Measurements from ENCODE around the gene ANKRA2. TPM values are rescaled to one million over a fixed set of nuclear protein-coding genes. Genes with fewer than 3 reads are reported as not detected.
"Not testable (repeated sequence)": the region's sequence is repeated elsewhere in the genome, so short reads cannot be mapped to it uniquely, and the experiment has no call there.

ANKRA2 gene
- total and polyA plus RNA-seq, 4 donors, result 34.4 to 52.1 (median 43.6) TPM

DNA sequence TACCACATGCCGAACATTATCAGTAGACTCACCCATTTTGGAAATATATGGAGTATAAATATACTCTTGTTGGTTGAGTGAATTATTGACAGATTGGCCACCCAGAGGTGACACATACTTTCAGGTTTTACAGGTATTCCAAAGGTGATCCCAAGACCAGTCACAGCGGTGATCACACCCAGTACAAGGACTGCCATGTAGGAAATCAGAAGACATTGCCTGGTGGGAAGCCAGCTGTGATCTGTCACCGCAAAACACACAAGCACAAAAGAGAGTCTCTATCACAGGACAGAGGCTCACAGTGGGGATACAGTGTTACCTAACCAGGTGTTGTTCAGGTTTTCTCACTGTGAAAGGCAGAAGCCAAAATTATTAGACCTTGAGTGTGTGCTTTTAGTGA is 51.4 kb downstream of the ANKRA2 start:
- WGBS (ENCODE audit: insufficient coverage), result 90% methylated on average over 2 of the region's 3 CpGs
- no peak for DNase-seq (ENCODE audit: low read depth in 4 of 6, low spot score in 6 of 6)
- no peaks in the 10 kb centered on the region for H3K27me3 ChIP-seq (ENCODE audit: control insufficient read depth, insufficient read depth, low read length)
- no peak overlapping the region for H3K27ac ChIP-seq (ENCODE audit: low read depth, low read length)
- H3K36me3 ChIP-seq (ENCODE audit: control insufficient read depth, insufficient read depth, low read length), result no peaks in the 10 kb centered on the region
- H3K4me3 ChIP-seq (ENCODE audit: low read depth, low read length), result no peak overlapping the region
- H3K4me1 ChIP-seq (ENCODE audit: control insufficient read depth, insufficient read depth, low read length), result no peaks in the 10 kb centered on the region
- no peaks in the 10 kb centered on the region for H3K9me3 ChIP-seq (ENCODE audit: control insufficient read depth, insufficient read depth, low read length)

DNA sequence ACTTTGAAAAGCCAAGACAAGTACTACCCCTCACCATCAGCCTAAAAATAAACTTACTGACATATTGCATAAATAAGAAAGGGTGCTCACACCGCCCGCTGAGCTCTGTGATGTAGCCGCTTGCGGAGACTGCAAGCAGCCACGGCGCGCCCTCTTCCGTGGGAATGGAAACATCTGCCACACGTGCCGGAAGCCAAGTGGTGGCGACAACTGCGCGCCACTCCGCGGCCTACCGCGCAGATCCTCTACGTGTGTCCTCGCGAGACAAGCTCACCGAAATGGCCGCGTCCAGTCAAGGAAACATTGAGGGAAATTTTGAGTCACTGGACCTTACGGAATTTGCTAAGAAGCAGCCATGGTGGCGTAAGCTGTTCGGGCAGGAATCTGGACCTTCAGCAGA is 56.9 kb downstream of the ANKRA2 start:
- WGBS (ENCODE audit: insufficient coverage), result 94% methylated on average over 26 of the region's 26 CpGs
- not testable (repeated sequence) for H3K27ac ChIP-seq (ENCODE audit: low read depth, low read length)

DNA sequence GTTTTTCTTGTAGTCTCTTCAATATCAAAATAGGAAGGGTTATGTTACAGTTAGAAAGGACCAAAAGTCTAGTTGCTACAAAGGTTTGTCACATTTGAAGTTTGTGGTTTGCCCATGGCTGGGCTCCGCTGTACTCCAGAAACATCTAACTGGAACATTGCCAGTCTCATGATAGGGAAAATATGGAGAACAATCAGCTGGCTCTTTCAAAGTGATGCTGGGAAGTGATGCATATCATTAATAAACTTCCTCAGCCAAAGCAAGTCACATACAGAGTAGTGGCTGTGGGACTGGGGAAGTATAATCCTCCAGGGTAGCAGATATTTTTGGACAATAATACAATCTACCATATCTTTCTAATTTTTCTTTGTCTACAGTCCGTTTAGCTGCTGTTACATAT is 58.4 kb downstream of the ANKRA2 start:
- no peak for DNase-seq (ENCODE audit: low read depth in 4 of 6, low spot score in 6 of 6)
- Histone ChIP-seq H3K36me3 (ENCODE audit: control insufficient read depth, insufficient read depth, low read length) (peaks cover 9% of the 10 kb centered on the region), H3K4me3 (ENCODE audit: low read depth, low read length) (no peak overlapping the region), H3K27me3 (ENCODE audit: control insufficient read depth, insufficient read depth, low read length) (no peaks in the 10 kb centered on the region), H3K4me1 (ENCODE audit: control insufficient read depth, insufficient read depth, low read length) (no peaks in the 10 kb centered on the region), H3K27ac (ENCODE audit: low read depth, low read length) (no peak overlapping the region), H3K9me3 (ENCODE audit: control insufficient read depth, insufficient read depth, low read length) (no peaks in the 10 kb centered on the region)
- WGBS (ENCODE audit: insufficient coverage), result no CpG with 5 or more reads among the region's 2 CpGs

More for the DNA sequence above, 56.9 kb downstream of the ANKRA2 start:
- DNase-seq (ENCODE audit: low read depth in 4 of 6, low spot score in 6 of 6); H3K36me3 ChIP-seq (ENCODE audit: control insufficient read depth, insufficient read depth, low read length); H3K4me3 ChIP-seq (ENCODE audit: low read depth, low read length); H3K4me1 ChIP-seq (ENCODE audit: control insufficient read depth, insufficient read depth, low read length); H3K9me3 ChIP-seq (ENCODE audit: control insufficient read depth, insufficient read depth, low read length); H3K27me3 ChIP-seq (ENCODE audit: control insufficient read depth, insufficient read depth, low read length): not testable (repeated sequence)

- H3K9me3 ChIP-seq (ENCODE audit: control insufficient read depth, insufficient read depth, low read length), result no peaks in the 10 kb centered on the region
- no peak for DNase-seq (ENCODE audit: low read depth in 4 of 6, low spot score in 6 of 6)
- no peaks in the 10 kb centered on the region for H3K4me1 ChIP-seq (ENCODE audit: control insufficient read depth, insufficient read depth, low read length)
- no peak overlapping the region for H3K4me3 ChIP-seq (ENCODE audit: low read depth, low read length)
- no peaks in the 10 kb centered on the region for H3K27me3 ChIP-seq (ENCODE audit: control insufficient read depth, insufficient read depth, low read length)
- 91% methylated on average over 3 of the region's 5 CpGs for WGBS (ENCODE audit: insufficient coverage)
- H3K36me3 ChIP-seq (ENCODE audit: control insufficient read depth, insufficient read depth, low read length), result peaks cover 12% of the 10 kb centered on the region
- H3K27ac ChIP-seq (ENCODE audit: low read depth, low read length), result no peak overlapping the region
Observed at GRCh38 chr5:73506459-73506955, 58.9 kb downstream of the ANKRA2 start.

Other genes with a start within 250 kb of the ANKRA2 start
- 10 to 100 TPM in 1 of 2 donors, 1 to 10 TPM in 1; 5.8 to 24.1 TPM for gene FOXD1, start 116.9 kb downstream of the ANKRA2 start, total RNA-seq
- gene FOXD1, start 116.9 kb downstream of the ANKRA2 start, polyA plus RNA-seq (ENCODE audit: insufficient read length in 2 of 2), result 1 to 10 TPM; 3.2 to 7.2 TPM
- 100 to 1,000 TPM; 189 to 281 TPM for gene BTF3, start 67.2 kb downstream of the ANKRA2 start, total RNA-seq
- 100 to 1,000 TPM; 539 to 561 TPM for gene BTF3, start 67.2 kb downstream of the ANKRA2 start, polyA plus RNA-seq (ENCODE audit: insufficient read length in 2 of 2)
- gene UTP15, start 104 bp upstream of the ANKRA2 start, total RNA-seq, result 10 to 100 TPM; 17.6 to 25.9 TPM
- 10 to 100 TPM in 1 of 2 donors, 1 to 10 TPM in 1; 9.7 to 11.9 TPM for gene UTP15, start 104 bp upstream of the ANKRA2 start, polyA plus RNA-seq (ENCODE audit: insufficient read length in 2 of 2)
- 10 to 100 TPM; 13.6 to 25.7 TPM for gene ARHGEF28, start 60.6 kb upstream of the ANKRA2 start, total RNA-seq
- gene ARHGEF28, start 60.6 kb upstream of the ANKRA2 start, polyA plus RNA-seq (ENCODE audit: insufficient read length in 2 of 2), result 10 to 100 TPM; 13.6 to 15.0 TPM

Data from spinal cord (tissue), 10 donors.